Left lung (tissue), 10 donors: ENCODE results near the gene COL4A2. TPM values are rescaled to one million over a fixed set of nuclear protein-coding genes. Genes with fewer than 3 reads are reported as not detected.
"Not testable (repeated sequence)": the region's sequence is repeated elsewhere in the genome, so short reads cannot be mapped to it uniquely, and the experiment has no call there.

ENCODE experiments used
- ATAC-seq: fragments of 200-7000 bp; cut with Tn5 transposase; one replicate; pipeline ENCODE4 v1.9.1; 2020; ENCODE audit warnings: moderate library complexity
- DNase-seq, 4 donors: peaks; one replicate each; pipeline ENCODE4 v3.0.0-alpha.2; 2013 to 2020
- H3K27ac ChIP-seq, 2 donors: fragments of 200-600 bp; sonication (generic) in 1 of 2; one replicate each; pipeline versions ENCODE4 v1.5.0 to v1.8.0; 2020 to 2021
- H3K27me3 ChIP-seq, 2 donors: fragments of 200-600 bp; sonication (generic) in 1 of 2; one replicate each; pipeline versions ENCODE4 v1.5.0 to v1.8.0; 2020 to 2021
- H3K36me3 ChIP-seq, 2 donors: fragments of 200-600 bp; sonication (generic) in 1 of 2; one replicate each; pipeline versions ENCODE4 v1.5.0 to v1.8.0; 2020 to 2021
- H3K4me1 ChIP-seq, 2 donors: fragments of 200-600 bp; one replicate each; pipeline ENCODE4 v1.8.0; 2021
- H3K4me3 ChIP-seq, 2 donors: fragments of 200-600 bp; sonication (generic) in 1 of 2; one replicate each; pipeline versions ENCODE4 v1.5.0 to v1.8.0; 2020 to 2021; ENCODE audit warnings: mild to moderate bottlenecking in 1 of 2
- H3K9me3 ChIP-seq, 2 donors: fragments of 200-600 bp; sonication (generic) in 1 of 2; one replicate each; pipeline versions ENCODE4 v1.5.0 to v1.8.0; 2020 to 2021
- CTCF ChIP-seq, 2 donors: fragments of 200-600 bp; sonication (generic) in 1 of 2; IDR thresholded peaks; one replicate each; pipeline versions ENCODE4 v1.5.0 to v1.8.0; 2021; ENCODE audit warnings: antibody characterized with exemption in 2 of 2
- intact Hi-C, 2 donors: fragments of 100-400 bp; cut with DNase I; formaldehyde crosslinking; loops; one replicate each; pipeline versions ENCODE4 v1.11.2 to v1.14.2; 2022
- polyA plus RNA-seq, 6 donors: library from polyadenylated mRNA; unstranded; fragments of 120-200 nt; gene quantifications; one replicate each; pipeline ENCODE4 v1.2.1, GENCODE V29; 2013; ENCODE audit not compliant: insufficient read length in 6 of 6
- total RNA-seq, 2 donors: library from RNA; stranded (reverse); fragmentation: NEBNext Ultra II Directional; extraction: Animal tissue kit (Norgen Biotek cat#: 25700); gene quantifications; one replicate each; pipeline ENCODE4 v1.2.1, GENCODE V29; 2021
- donor health status: DM: no; HTN: yes; CAD: no.
- donor health status: DM: no; HTN: no; CAD: no.

COL4A2 gene
- total and polyA plus RNA-seq, 8 donors: 307 to 638 (median 395) TPM

DNA sequence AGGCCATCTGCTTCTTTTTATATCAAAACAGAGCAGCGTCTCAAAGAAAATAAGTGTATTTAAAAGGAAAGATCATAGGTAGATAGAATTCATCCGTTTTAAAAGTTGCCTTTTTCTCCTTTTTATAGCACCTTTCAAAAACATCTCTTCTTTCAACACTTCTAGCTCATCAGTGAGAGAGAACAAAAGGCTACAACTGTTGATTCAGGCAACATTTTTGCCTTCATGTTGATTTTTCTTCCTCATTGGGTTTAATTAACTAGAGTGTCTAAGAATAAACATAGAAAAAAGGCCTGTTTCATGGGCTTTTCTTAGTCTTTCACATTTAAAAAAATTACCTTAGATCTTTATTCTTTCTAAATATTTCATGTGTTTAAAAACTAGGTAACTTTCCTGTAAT, 13.6 kb downstream of the COL4A2 start:
- no peak for ATAC-seq
- no peaks in the 10 kb centered on the region for H3K27me3 ChIP-seq
- peaks cover 21 to 41% of the 10 kb centered on the region in 2 donors for H3K4me1 ChIP-seq
- intact Hi-C loops: no loop called here
- TF ChIP-seq CTCF (IDR thresholded peaks at IDR 0.05): no peak
- H3K4me3 ChIP-seq: no peak overlapping the region
- H3K27ac ChIP-seq: peak overlapping the region; percentile 35 to 60
- H3K36me3 ChIP-seq: peaks cover 0 to 6% of the 10 kb centered on the region in 2 donors
- H3K9me3 ChIP-seq: no peaks in the 10 kb centered on the region
- no peak for DNase-seq

- H3K9me3 ChIP-seq, DNase-seq, H3K27me3 ChIP-seq, ATAC-seq, intact Hi-C loops, H3K4me3 ChIP-seq, H3K36me3 ChIP-seq: not testable (repeated sequence)
- peak overlapping the region; percentile 19 to 21 for H3K27ac ChIP-seq
- peaks cover 21 to 48% of the 10 kb centered on the region in 2 donors for H3K4me1 ChIP-seq
Measured at GRCh38 chr13:110321573-110321972, 14.5 kb downstream of the COL4A2 start.

GRCh38 chr13:110322126-110322827, 15.2 kb downstream of the COL4A2 start:
- intact Hi-C loops: no loop called here

DNA sequence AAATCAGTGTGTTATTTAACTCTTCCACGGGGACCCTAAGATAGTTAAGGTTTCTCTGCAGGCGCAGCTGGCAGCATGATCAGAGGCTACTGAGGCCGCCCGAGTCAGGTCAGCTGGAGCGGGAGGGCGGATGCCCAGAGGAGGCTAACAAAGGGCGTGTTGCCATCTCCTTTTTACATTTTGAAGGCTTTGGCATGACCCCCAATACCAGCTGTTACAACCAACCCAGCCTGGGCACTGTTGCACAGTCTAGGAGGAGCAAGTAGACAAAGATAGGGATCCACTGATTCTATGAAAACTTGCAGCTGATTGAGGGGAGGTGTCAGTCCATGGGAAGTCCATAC, 15.7 kb downstream of the COL4A2 start:
- Histone ChIP-seq H3K9me3 (no peaks in the 10 kb centered on the region), H3K27ac (peak overlapping the region in 1 of 2 donors; percentile 21), H3K36me3 (no peaks in the 10 kb centered on the region), H3K27me3 (no peaks in the 10 kb centered on the region), H3K4me1 (peaks cover 21 to 48% of the 10 kb centered on the region in 2 donors), H3K4me3 (no peak overlapping the region)
- DNase-seq: no peak
- no peak for ATAC-seq
- TF ChIP-seq CTCF (IDR thresholded peaks at IDR 0.05): no peak
- intact Hi-C loops: no loop called here

More at GRCh38 chr13:110322126-110322827, 15.2 kb downstream of the COL4A2 start:
- H3K4me3 ChIP-seq: no peak overlapping the region
- H3K27ac ChIP-seq: peak overlapping the region; percentile 19 to 21
- peaks cover 0 to under 1% of the 10 kb centered on the region in 2 donors for H3K36me3 ChIP-seq
- no peak for ATAC-seq
- H3K9me3 ChIP-seq: no peaks in the 10 kb centered on the region
- no peak for DNase-seq
- TF ChIP-seq CTCF (IDR thresholded peaks at IDR 0.05): no peak
- no peaks in the 10 kb centered on the region for H3K27me3 ChIP-seq
- H3K4me1 ChIP-seq: peaks cover 21 to 48% of the 10 kb centered on the region in 2 donors

GRCh38 chr13:110323172-110323891, 16.2 kb downstream of the COL4A2 start:
- DNase-seq: no peak
- no peaks in the 10 kb centered on the region for H3K36me3 ChIP-seq
- TF ChIP-seq CTCF (IDR thresholded peaks at IDR 0.05): no peak
- intact Hi-C loops: no loop called here
- peak overlapping the region in 1 of 2 donors; percentile 21 for H3K27ac ChIP-seq
- peaks cover 21 to 48% of the 10 kb centered on the region in 2 donors for H3K4me1 ChIP-seq
- H3K4me3 ChIP-seq: no peak overlapping the region
- no peaks in the 10 kb centered on the region for H3K27me3 ChIP-seq
- ATAC-seq: no peak
- no peaks in the 10 kb centered on the region for H3K9me3 ChIP-seq
